CD4-positive, alpha-beta T cell (primary cell): ENCODE data around the gene NDUFS7. TPM values are rescaled to one million over a fixed set of nuclear protein-coding genes. Genes with fewer than 3 reads are reported as not detected.
A peak's percentile ranks its signal among the peaks of the same experiment; 100 is the strongest.

Source experiments
- ATAC-seq: fragments of 200-7000 bp; cut with Tn5 transposase; one replicate; pipeline ENCODE4 v1.10.0; 2022; ENCODE audit warnings: mild to moderate bottlenecking; ENCODE audit not compliant: poor library complexity
- CTCF ChIA-PET: fragments of 350-600 bp; sonication (Branson Sonifier 250); formaldehyde crosslinking; loops from one replicate; lab custom pipeline; 2021; ENCODE audit warnings: antibody characterized with exemption, inconsistent platforms; lab: Charles Lee
- POLR2A ChIA-PET: fragments of 350-600 bp; sonication (Branson Sonifier 250); formaldehyde crosslinking; loops from one replicate; lab custom pipeline; 2021; ENCODE audit warnings: antibody characterized with exemption, inconsistent platforms; lab: Charles Lee
- DNase-seq, 14 experiments: peaks; one replicate each; pipeline ENCODE4 v3.0.0-alpha.2; 2013 to 2020; ENCODE audit warnings: mixed read lengths in 2 of 14
- H3K27ac ChIP-seq, 2 donors: one replicate each; pipeline versions ENCODE4 v1.5.1 to v1.7.0; 2013; ENCODE audit warnings: low read length in 2 of 2, low read depth in 1 of 2, mild to moderate bottlenecking in 1 of 2
- H3K27me3 ChIP-seq, 2 experiments: 1 replicate in 1 of 2; 2 replicates in 1 of 2; pipeline versions ENCODE4 v1.6.1 to v1.7.0; 2013; ENCODE audit warnings: low read length in 2 of 2, control low read depth in 1 of 2, mild to moderate bottlenecking in 1 of 2, moderate library complexity in 1 of 2; ENCODE audit not compliant: insufficient read depth in 2 of 2, control insufficient read depth in 1 of 2
- H3K36me3 ChIP-seq: one replicate; pipeline ENCODE4 v1.6.1; 2013; ENCODE audit warnings: low read length, control low read depth; ENCODE audit not compliant: insufficient read depth
- H3K4me1 ChIP-seq: one replicate; pipeline ENCODE4 v1.6.1; 2013; ENCODE audit warnings: low read length, control low read depth; ENCODE audit not compliant: insufficient read depth
- H3K4me3 ChIP-seq: one replicate; pipeline ENCODE4 v1.5.1; 2013; ENCODE audit warnings: mild to moderate bottlenecking, low read length, moderate library complexity
- H3K9me3 ChIP-seq, 2 experiments: 1 replicate in 1 of 2; 2 replicates in 1 of 2; pipeline versions ENCODE4 v1.6.1 to v1.7.0; 2013; ENCODE audit warnings: low read length in 2 of 2, mild to moderate bottlenecking in 2 of 2, control low read depth in 1 of 2, moderate library complexity in 1 of 2; ENCODE audit not compliant: control insufficient read depth in 1 of 2, insufficient read depth in 1 of 2
- H3K27ac Mint-ChIP-seq: one replicate; pipeline ENCODE4 v1.8.0; 2020; ENCODE audit warnings: mixed read lengths
- H3K27me3 Mint-ChIP-seq: one replicate; pipeline ENCODE4 v1.8.0; 2021; ENCODE audit warnings: mixed read lengths
- H3K36me3 Mint-ChIP-seq: one replicate; pipeline ENCODE4 v1.8.0; 2021; ENCODE audit warnings: low read depth, mixed read lengths
- H3K4me1 Mint-ChIP-seq: one replicate; pipeline ENCODE4 v1.8.0; 2021; ENCODE audit warnings: low read depth, mixed read lengths
- H3K4me3 Mint-ChIP-seq: one replicate; pipeline ENCODE4 v1.8.0; 2020; ENCODE audit warnings: mild to moderate bottlenecking, mixed read lengths
- H3K9me3 Mint-ChIP-seq: one replicate; pipeline ENCODE4 v1.8.0; 2020; ENCODE audit warnings: mixed read lengths
- intact Hi-C, 2 experiments: fragments of 100-400 bp; cut with DNase I in 1 of 2; cut with micrococcal nuclease in 1 of 2; formaldehyde crosslinking; loops; one replicate each; pipeline versions ENCODE4 v1.15.1 to v1.9.0; 2023 to 2025; cut with DNase I, micrococcal nuclease
- total RNA-seq, 174 experiments: library from RNA in 2 of 174; stranded (reverse) in 2 of 174; gene quantifications; one replicate each; pipeline ENCODE4 v1.2.3 and lab custom pipeline; 2021 to 2026
- TF ChIP-seq, protein P1 (sequence below): fragments of 200-600 bp; IDR thresholded peaks from one replicate; pipeline ENCODE4 v1.8.0; 2022; ENCODE audit warnings: antibody characterized with exemption, mild to moderate bottlenecking

The NDUFS7 gene
- total RNA-seq, 2 experiments from 2014 or later, result 40.0 to 42.6 TPM

- Histone ChIP-seq H3K9me3 (no peaks in the 10 kb centered on the region), H3K4me1 (peaks cover 39% of the 10 kb centered on the region), H3K27me3 (peaks cover 0 to 11% of the 10 kb centered on the region in 2 experiments), H3K4me3 (peak overlapping the region; percentile 52), H3K36me3 (no peaks in the 10 kb centered on the region), H3K27ac (no peak overlapping the region)
- H3K4me1 Mint-ChIP-seq, result peaks cover 6% of the 10 kb centered on the region
- no peak overlapping the region for H3K27ac Mint-ChIP-seq
- H3K27me3 Mint-ChIP-seq, result no peaks in the 10 kb centered on the region
- ATAC-seq, result peak; percentile 39
- intact Hi-C loops, result loop anchor here (1.0 to 10.0 kb wide), 4 partner anchors 47 to 864 kb away; partner anchors contain the start of genes FAM174C (in 1 of the 2) and TCF3 (in 1 of the 2)
- POLR2A ChIA-PET, result no interaction called here
- H3K9me3 Mint-ChIP-seq, result no peaks in the 10 kb centered on the region
- CTCF ChIA-PET, result no interaction called here
- H3K4me3 Mint-ChIP-seq, result peak overlapping the region; percentile 74
- DNase-seq, result no peak
- H3K36me3 Mint-ChIP-seq, result no peaks in the 10 kb centered on the region
- TF ChIP-seq, protein P1, sequence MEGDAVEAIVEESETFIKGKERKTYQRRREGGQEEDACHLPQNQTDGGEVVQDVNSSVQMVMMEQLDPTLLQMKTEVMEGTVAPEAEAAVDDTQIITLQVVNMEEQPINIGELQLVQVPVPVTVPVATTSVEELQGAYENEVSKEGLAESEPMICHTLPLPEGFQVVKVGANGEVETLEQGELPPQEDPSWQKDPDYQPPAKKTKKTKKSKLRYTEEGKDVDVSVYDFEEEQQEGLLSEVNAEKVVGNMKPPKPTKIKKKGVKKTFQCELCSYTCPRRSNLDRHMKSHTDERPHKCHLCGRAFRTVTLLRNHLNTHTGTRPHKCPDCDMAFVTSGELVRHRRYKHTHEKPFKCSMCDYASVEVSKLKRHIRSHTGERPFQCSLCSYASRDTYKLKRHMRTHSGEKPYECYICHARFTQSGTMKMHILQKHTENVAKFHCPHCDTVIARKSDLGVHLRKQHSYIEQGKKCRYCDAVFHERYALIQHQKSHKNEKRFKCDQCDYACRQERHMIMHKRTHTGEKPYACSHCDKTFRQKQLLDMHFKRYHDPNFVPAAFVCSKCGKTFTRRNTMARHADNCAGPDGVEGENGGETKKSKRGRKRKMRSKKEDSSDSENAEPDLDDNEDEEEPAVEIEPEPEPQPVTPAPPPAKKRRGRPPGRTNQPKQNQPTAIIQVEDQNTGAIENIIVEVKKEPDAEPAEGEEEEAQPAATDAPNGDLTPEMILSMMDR, result no peak
Measured at GRCh38 chr19:1400281-1401137, 16.8 kb downstream of the NDUFS7 start.

DNA sequence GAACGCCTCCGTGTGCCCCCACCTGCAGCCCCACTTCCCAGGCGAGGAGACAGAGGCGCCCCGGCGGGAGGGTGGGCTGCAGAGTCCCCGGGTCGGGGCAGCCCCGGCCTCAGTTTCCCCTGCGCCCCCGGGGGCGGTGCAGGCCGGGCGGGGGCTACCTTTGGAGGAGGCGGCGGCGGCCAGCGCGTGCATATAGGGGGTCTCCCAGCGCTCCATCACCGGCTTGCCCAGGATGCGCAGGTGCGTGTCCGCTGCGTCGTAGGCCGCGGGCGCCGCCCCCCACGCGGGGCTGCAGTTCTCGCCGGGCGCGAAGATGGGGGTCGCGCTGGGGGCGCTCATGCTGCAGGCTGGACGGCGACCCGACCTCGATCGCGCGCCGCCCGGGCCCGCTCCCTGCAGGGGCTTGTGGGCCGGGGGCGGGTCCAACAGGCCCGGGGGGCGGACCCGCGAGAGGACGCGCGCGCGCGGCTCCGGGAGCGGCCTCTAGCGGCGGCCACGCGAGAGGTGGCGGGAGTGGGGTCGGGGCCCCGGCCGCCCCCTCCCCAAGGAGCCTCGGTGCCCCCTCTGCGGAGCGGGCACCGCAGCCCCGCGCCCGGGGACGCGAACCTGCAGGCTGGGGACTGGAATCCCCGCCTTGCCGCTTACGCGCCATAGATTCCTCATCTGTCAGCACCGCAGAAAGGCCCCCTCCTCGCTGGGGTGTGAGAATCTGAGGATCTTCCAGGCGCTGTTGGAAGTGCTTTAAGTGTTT, 17.6 kb downstream of the NDUFS7 start, which contains the start of gene GAMT:
Gene GAMT (minus strand): TSS at position 405 of the 751 bp plus-strand sequence. CDS start 66 bp downstream, at position 339.
- intact Hi-C loops, result loop anchor here (1.0 to 10.0 kb wide), 4 partner anchors 48 to 863 kb away; partner anchors contain the start of genes FAM174C (in 1 of the 2) and TCF3 (in 1 of the 2)
- H3K27ac ChIP-seq, result no peak within 1 kb of the TSS
- H3K27ac Mint-ChIP-seq, result no peak within 1 kb of the TSS

GRCh38 chr19:1401889-1402217, 18.1 kb downstream of the NDUFS7 start:
- TF ChIP-seq, protein P1, result no peak
- ATAC-seq, result no peak
- no peak overlapping the region for H3K27ac Mint-ChIP-seq
- peaks cover 4% of the 10 kb centered on the region for H3K36me3 Mint-ChIP-seq
- peaks cover 0 to 11% of the 10 kb centered on the region in 2 experiments for H3K27me3 ChIP-seq
- POLR2A ChIA-PET, result interaction anchor here (1.5 to 2.2 kb wide), 2 partner anchors 127 to 133 kb away, joined by 5 to 7 read pairs; partner anchors contain the start of genes CIRBP and FAM174C
- DNase-seq, result no peak
- no peaks in the 10 kb centered on the region for H3K27me3 Mint-ChIP-seq
- H3K9me3 Mint-ChIP-seq, result no peaks in the 10 kb centered on the region
- H3K36me3 ChIP-seq, result no peaks in the 10 kb centered on the region
- CTCF ChIA-PET, result no interaction called here
- no peaks in the 10 kb centered on the region for H3K9me3 ChIP-seq
- peaks cover 39% of the 10 kb centered on the region for H3K4me1 ChIP-seq
- H3K4me3 Mint-ChIP-seq, result peak overlapping the region; percentile 62
- H3K4me1 Mint-ChIP-seq, result peaks cover 12% of the 10 kb centered on the region
- H3K4me3 ChIP-seq, result peak overlapping the region; percentile 41
- H3K27ac ChIP-seq, result no peak overlapping the region
- intact Hi-C loops, result loop anchor here (1.0 to 10.0 kb wide), 4 partner anchors 49 to 863 kb away; partner anchors contain the start of genes FAM174C (in 1 of the 2) and TCF3 (in 1 of the 2)

More for the DNA sequence above, 17.6 kb downstream of the NDUFS7 start, which contains the start of gene GAMT:
- Mint-ChIP-seq H3K4me3 (peak within 1 kb of the TSS; percentile 87), H3K4me1 (peaks cover 7% of the 10 kb centered on the region), H3K27me3 (no peaks in the 10 kb centered on the region), H3K9me3 (no peaks in the 10 kb centered on the region), H3K36me3 (no peaks in the 10 kb centered on the region)
- Histone ChIP-seq H3K27me3 (peaks cover 0 to 11% of the 10 kb centered on the region in 2 experiments), H3K36me3 (no peaks in the 10 kb centered on the region), H3K4me3 (peak within 1 kb of the TSS; percentile 52), H3K4me1 (peaks cover 39% of the 10 kb centered on the region), H3K9me3 (no peaks in the 10 kb centered on the region)
- ChIA-PET CTCF (no interaction called here), POLR2A (interaction anchor here (1.5 kb wide), 1 partner anchor 126 kb away, joined by 5 read pairs; the partner anchor contains the start of gene FAM174C)
- ATAC-seq (peak; percentile 86), DNase-seq (peak in 13 of 14 experiments; percentile 20 to 82 (median 60))
- TF ChIP-seq, protein P1, result peak; percentile 63
